Measurements from ENCODE around the gene TAAR5.

DNA sequence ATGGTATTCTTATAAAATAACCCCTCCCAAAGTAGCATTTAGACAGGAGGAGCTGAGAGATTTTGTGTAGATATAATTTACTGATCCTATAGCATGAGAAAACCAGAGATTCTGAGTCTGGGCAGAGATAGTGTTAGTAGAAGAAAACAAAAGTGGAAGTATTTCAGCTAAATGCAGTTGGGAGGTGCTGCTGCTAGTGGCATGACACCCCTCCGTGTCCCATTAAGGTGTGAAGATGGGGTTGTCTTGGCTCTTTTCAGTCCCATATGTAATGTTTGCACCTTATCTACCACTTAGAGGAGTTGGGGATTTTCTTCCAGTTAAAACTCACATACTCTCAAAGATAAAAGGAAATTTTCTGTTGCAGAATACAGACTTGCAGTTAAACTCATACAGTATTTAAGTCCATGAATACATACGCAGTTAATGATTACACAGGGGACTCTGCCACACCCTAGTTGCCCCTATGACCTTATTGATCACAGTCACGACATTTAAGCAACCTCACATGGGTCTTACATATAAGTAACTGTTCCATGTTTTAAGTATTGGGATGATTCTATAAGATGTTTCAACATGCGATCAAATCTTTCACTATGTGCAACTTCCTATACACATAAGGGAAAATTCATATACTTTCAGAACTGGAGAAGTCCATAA is 23.0 kb upstream of the TAAR5 start:
- no peak for TF ChIP-seq POLR2A (IDR thresholded peaks at IDR 0.05)
- TF ChIP-seq, protein P1, sequence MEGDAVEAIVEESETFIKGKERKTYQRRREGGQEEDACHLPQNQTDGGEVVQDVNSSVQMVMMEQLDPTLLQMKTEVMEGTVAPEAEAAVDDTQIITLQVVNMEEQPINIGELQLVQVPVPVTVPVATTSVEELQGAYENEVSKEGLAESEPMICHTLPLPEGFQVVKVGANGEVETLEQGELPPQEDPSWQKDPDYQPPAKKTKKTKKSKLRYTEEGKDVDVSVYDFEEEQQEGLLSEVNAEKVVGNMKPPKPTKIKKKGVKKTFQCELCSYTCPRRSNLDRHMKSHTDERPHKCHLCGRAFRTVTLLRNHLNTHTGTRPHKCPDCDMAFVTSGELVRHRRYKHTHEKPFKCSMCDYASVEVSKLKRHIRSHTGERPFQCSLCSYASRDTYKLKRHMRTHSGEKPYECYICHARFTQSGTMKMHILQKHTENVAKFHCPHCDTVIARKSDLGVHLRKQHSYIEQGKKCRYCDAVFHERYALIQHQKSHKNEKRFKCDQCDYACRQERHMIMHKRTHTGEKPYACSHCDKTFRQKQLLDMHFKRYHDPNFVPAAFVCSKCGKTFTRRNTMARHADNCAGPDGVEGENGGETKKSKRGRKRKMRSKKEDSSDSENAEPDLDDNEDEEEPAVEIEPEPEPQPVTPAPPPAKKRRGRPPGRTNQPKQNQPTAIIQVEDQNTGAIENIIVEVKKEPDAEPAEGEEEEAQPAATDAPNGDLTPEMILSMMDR (IDR thresholded peaks at IDR 0.05), result no peak
